Caco-2 (cell line): Measurements from ENCODE around the gene RAB28. TPM values are rescaled to one million over a fixed set of nuclear protein-coding genes. Genes with fewer than 3 reads are reported as not detected.

ENCODE experiments used
- BruUV-seq: library from RNA; stranded (reverse); fragments of 400-500 nt; replicated peaks from 2 replicates; lab custom pipeline; 2021; lab: Mats Ljungman, UMichigan
- CTCF ChIA-PET: fragments of 300-600 bp; sonication (Branson Sonifier 250); formaldehyde crosslinking; loops from one replicate; lab custom pipeline; 2022; ENCODE audit warnings: antibody characterized with exemption; lab: Charles Lee
- POLR2A ChIA-PET: fragments of 300-600 bp; sonication (Branson Sonifier 250); formaldehyde crosslinking; loops from one replicate; lab custom pipeline; 2022; ENCODE audit warnings: antibody characterized with exemption; lab: Charles Lee
- DNase-seq, 2 experiments: peaks; one replicate each; pipeline versions ENCODE4 v3.0.0 to v3.0.0-alpha.2; 2020 to 2022
- H3K27me3 ChIP-seq: replicated peaks from 2 replicates; pipeline ENCODE4 v1.6.0; 2011; ENCODE audit warnings: low read length; ENCODE audit not compliant: control insufficient read depth, insufficient read depth
- H3K36me3 ChIP-seq: 2 replicates; pipeline ENCODE4 v1.5.1; 2011; ENCODE audit warnings: low read length; ENCODE audit not compliant: control insufficient read depth, insufficient read depth
- H3K4me1 ChIP-seq: fragments of 250-450 bp; sonication (Bioruptor Pico); 2 replicates; pipeline ENCODE4 v1.5.1; 2020; ENCODE audit warnings: mild to moderate bottlenecking
- H3K4me3 ChIP-seq: 2 replicates; pipeline ENCODE4 v1.5.1; 2011; ENCODE audit warnings: low read depth, mild to moderate bottlenecking, control low read depth, low read length
- H3K9me3 ChIP-seq: fragments of 250-450 bp; sonication (Bioruptor Pico); 2 replicates; pipeline ENCODE4 v1.5.1; 2020; ENCODE audit warnings: mild to moderate bottlenecking, moderate library complexity
- H3K27ac Mint-ChIP-seq: one replicate; pipeline ENCODE4 v1.8.0; 2022; ENCODE audit warnings: mixed read lengths; ENCODE audit not compliant: unreplicated experiment
- H3K27me3 Mint-ChIP-seq: one replicate; pipeline ENCODE4 v1.8.0; 2022; ENCODE audit warnings: mixed read lengths; ENCODE audit not compliant: insufficient read depth, unreplicated experiment
- H3K36me3 Mint-ChIP-seq: one replicate; pipeline ENCODE4 v1.8.0; 2022; ENCODE audit warnings: mild to moderate bottlenecking, mixed read lengths; ENCODE audit not compliant: insufficient read depth, unreplicated experiment
- H3K4me1 Mint-ChIP-seq: one replicate; pipeline ENCODE4 v1.8.0; 2022; ENCODE audit warnings: low read depth, mixed read lengths; ENCODE audit not compliant: unreplicated experiment
- H3K4me3 Mint-ChIP-seq: one replicate; pipeline ENCODE4 v1.8.0; 2022; ENCODE audit warnings: mild to moderate bottlenecking, moderate library complexity, mixed read lengths; ENCODE audit not compliant: unreplicated experiment
- H3K9me3 Mint-ChIP-seq: one replicate; pipeline ENCODE4 v1.8.0; 2022; ENCODE audit warnings: mixed read lengths; ENCODE audit not compliant: unreplicated experiment
- intact Hi-C: fragments of 100-400 bp; cut with micrococcal nuclease; formaldehyde crosslinking; loops from one replicate; pipeline ENCODE4 v1.10.0; 2022; ENCODE audit not compliant: unreplicated experiment
- total RNA-seq: library from RNA; stranded (reverse); gene quantifications from 2 replicates; pipeline ENCODE4 v1.2.3, GENCODE V29; 2022
- TF ChIP-seq, protein P1 (sequence below), 2 experiments: fragments of 200-600 bp in 1 of 2; IDR thresholded peaks; 1 replicate in 1 of 2; 2 replicates in 1 of 2; pipeline versions ENCODE4 v1.5.1 to v1.8.0; 2011 to 2022; ENCODE audit warnings: antibody characterized with exemption in 1 of 2, control low read depth in 1 of 2, inconsistent platforms in 1 of 2, low read depth in 1 of 2, low read length in 1 of 2, mild to moderate bottlenecking in 1 of 2, moderate library complexity in 1 of 2; ENCODE audit not compliant: insufficient read depth in 1 of 2, severe bottlenecking in 1 of 2, unreplicated experiment in 1 of 2

The RAB28 gene
- total RNA-seq, 1 experiment from 2014 or later: 14.5 TPM

DNA sequence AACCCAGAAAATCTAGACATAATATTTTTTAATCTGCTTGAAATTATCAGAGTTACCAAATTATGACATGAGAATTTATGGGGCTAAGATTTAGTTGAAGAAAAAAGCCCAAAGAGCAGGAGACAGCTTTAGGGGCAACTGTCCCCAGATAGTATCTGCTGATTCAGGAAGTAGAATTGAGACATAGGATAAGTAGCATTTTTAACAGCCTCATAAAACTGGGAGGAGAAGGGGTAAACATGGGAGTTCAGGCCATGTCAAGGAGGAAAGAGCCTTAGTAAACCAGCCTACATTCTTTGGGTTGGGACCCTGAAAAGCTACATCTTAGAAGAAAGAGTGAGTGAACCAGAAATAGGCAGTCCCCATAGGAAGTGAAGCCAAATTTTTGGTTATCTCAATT, 9.7 kb upstream of the RAB28 start:
- intact Hi-C loops: no loop called here
- H3K9me3 Mint-ChIP-seq: peaks cover 6% of the 10 kb centered on the region
- no peak overlapping the region for H3K27ac Mint-ChIP-seq
- H3K4me1 Mint-ChIP-seq: no peaks in the 10 kb centered on the region
- CTCF ChIA-PET: no interaction called here
- no peaks in the 10 kb centered on the region for H3K27me3 ChIP-seq
- TF ChIP-seq, protein P1, sequence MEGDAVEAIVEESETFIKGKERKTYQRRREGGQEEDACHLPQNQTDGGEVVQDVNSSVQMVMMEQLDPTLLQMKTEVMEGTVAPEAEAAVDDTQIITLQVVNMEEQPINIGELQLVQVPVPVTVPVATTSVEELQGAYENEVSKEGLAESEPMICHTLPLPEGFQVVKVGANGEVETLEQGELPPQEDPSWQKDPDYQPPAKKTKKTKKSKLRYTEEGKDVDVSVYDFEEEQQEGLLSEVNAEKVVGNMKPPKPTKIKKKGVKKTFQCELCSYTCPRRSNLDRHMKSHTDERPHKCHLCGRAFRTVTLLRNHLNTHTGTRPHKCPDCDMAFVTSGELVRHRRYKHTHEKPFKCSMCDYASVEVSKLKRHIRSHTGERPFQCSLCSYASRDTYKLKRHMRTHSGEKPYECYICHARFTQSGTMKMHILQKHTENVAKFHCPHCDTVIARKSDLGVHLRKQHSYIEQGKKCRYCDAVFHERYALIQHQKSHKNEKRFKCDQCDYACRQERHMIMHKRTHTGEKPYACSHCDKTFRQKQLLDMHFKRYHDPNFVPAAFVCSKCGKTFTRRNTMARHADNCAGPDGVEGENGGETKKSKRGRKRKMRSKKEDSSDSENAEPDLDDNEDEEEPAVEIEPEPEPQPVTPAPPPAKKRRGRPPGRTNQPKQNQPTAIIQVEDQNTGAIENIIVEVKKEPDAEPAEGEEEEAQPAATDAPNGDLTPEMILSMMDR (IDR thresholded peaks at IDR 0.05; ENCODE audit: insufficient read depth in 1 of 2, low read depth in 1 of 2, low read length in 1 of 2, severe bottlenecking in 1 of 2, unreplicated experiment in 1 of 2): no peak
- no peaks in the 10 kb centered on the region for H3K9me3 ChIP-seq
- POLR2A ChIA-PET: no interaction called here
- no peaks in the 10 kb centered on the region for H3K4me1 ChIP-seq
- no peaks in the 10 kb centered on the region for H3K36me3 Mint-ChIP-seq
- no peaks in the 10 kb centered on the region for H3K36me3 ChIP-seq
- no peak for DNase-seq
- no peak overlapping the region for H3K4me3 Mint-ChIP-seq
- no peak overlapping the region for H3K4me3 ChIP-seq
- BruUV-seq: no TSS peak
- peaks cover 5% of the 10 kb centered on the region for H3K27me3 Mint-ChIP-seq

- BruUV-seq: no TSS peak
- ChIA-PET CTCF (no interaction called here), POLR2A (no interaction called here)
- H3K4me1 ChIP-seq: no peaks in the 10 kb centered on the region
- peaks cover 5% of the 10 kb centered on the region for H3K27me3 Mint-ChIP-seq
- intact Hi-C loops: no loop called here
- no peak overlapping the region for H3K4me3 Mint-ChIP-seq
- peaks cover 10% of the 10 kb centered on the region for H3K9me3 Mint-ChIP-seq
- no peaks in the 10 kb centered on the region for H3K9me3 ChIP-seq
- no peak overlapping the region for H3K27ac Mint-ChIP-seq
- TF ChIP-seq, protein P1 (IDR thresholded peaks at IDR 0.05; ENCODE audit: insufficient read depth in 1 of 2, low read depth in 1 of 2, low read length in 1 of 2, severe bottlenecking in 1 of 2, unreplicated experiment in 1 of 2): no peak
- no peaks in the 10 kb centered on the region for H3K36me3 ChIP-seq
- no peak overlapping the region for H3K4me3 ChIP-seq
- H3K27me3 ChIP-seq: no peaks in the 10 kb centered on the region
- no peaks in the 10 kb centered on the region for H3K4me1 Mint-ChIP-seq
- DNase-seq: no peak
- no peaks in the 10 kb centered on the region for H3K36me3 Mint-ChIP-seq
Measured at GRCh38 chr4:13492747-13493146, 8.6 kb upstream of the RAB28 start.

DNA sequence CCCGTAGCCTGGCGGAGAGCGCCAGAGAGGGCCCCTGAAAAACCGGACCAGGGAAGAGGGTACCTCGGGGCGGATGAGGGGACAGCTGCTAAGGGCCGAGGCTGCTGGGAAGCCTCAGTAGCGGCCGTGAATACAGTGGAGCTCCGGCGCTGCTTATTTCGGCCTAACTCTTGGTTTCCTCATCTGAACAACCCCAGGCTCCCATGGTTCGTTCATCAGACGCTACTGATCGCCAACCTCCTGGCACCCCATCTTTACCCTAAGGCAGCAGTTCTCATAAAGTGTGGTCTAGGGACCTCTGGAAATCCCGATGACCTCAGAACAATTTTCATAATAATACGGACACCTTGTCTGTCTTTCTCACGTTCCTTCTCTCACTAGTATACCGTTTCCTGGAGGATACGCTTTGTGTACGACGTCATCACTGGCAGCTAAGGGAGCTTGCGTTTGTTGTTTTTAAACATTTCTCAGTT, 645 bp upstream of the RAB28 start:
- no peaks in the 10 kb centered on the region for H3K9me3 ChIP-seq
- peak overlapping the region; percentile 95 for H3K4me3 ChIP-seq
- H3K27me3 ChIP-seq: no peaks in the 10 kb centered on the region
- H3K9me3 Mint-ChIP-seq: peaks cover 10% of the 10 kb centered on the region
- ChIA-PET POLR2A (no interaction called here), CTCF (no interaction called here)
- no peaks in the 10 kb centered on the region for H3K4me1 ChIP-seq
- BruUV-seq: no TSS peak
- H3K4me3 Mint-ChIP-seq: peak overlapping the region; percentile 93
- intact Hi-C loops: loop anchor here (1.0 to 2.0 kb wide), 2 partner anchors 61 to 632 kb away; no protein-coding TSS in a partner anchor
- no peaks in the 10 kb centered on the region for H3K36me3 ChIP-seq
- TF ChIP-seq, protein P1 (IDR thresholded peaks at IDR 0.05; ENCODE audit: insufficient read depth in 1 of 2, low read depth in 1 of 2, low read length in 1 of 2, severe bottlenecking in 1 of 2, unreplicated experiment in 1 of 2): no peak
- DNase-seq: no peak
- peak overlapping the region; percentile 98 for H3K27ac Mint-ChIP-seq
- peaks cover 11% of the 10 kb centered on the region for H3K4me1 Mint-ChIP-seq
- H3K36me3 Mint-ChIP-seq: peaks cover 10% of the 10 kb centered on the region
- peaks cover 7% of the 10 kb centered on the region for H3K27me3 Mint-ChIP-seq
